WTC11 (cell line): ENCODE data around the gene CX3CL1.

Experiments
- ATF1 ChIP-seq: sonication (generic); formaldehyde crosslinking; IDR thresholded peaks from 2 replicates; pipeline ENCODE4 v1.8.1; 2023; ENCODE audit warnings: mild to moderate bottlenecking, moderate library complexity, missing genetic modification reagents
- CREM ChIP-seq: sonication (generic); formaldehyde crosslinking; IDR thresholded peaks from 2 replicates; pipeline ENCODE4 v1.8.1; 2022; ENCODE audit warnings: mild to moderate bottlenecking, missing genetic modification reagents, moderate library complexity
- ESRRA ChIP-seq: sonication (generic); formaldehyde crosslinking; IDR thresholded peaks from 2 replicates; pipeline ENCODE4 v1.8.1; 2022; ENCODE audit warnings: mild to moderate bottlenecking, missing genetic modification reagents, borderline replicate concordance
- NFE2L1 ChIP-seq: sonication (generic); formaldehyde crosslinking; IDR thresholded peaks from 2 replicates; pipeline ENCODE4 v1.8.1; 2023; ENCODE audit warnings: missing genetic modification reagents
- ZBTB21 ChIP-seq: sonication (generic); formaldehyde crosslinking; IDR thresholded peaks from 2 replicates; pipeline ENCODE4 v1.8.1; 2023; ENCODE audit warnings: mild to moderate bottlenecking, missing genetic modification reagents, borderline replicate concordance
- ZNF263 ChIP-seq: sonication (generic); formaldehyde crosslinking; IDR thresholded peaks from 2 replicates; pipeline ENCODE4 v1.8.1; 2022; ENCODE audit warnings: low read depth, mild to moderate bottlenecking, moderate library complexity, missing genetic modification reagents
- TF ChIP-seq, protein P1 (sequence below): fragments of 200-600 bp; IDR thresholded peaks from 2 replicates; pipeline ENCODE4 v1.8.0; 2022; ENCODE audit warnings: antibody characterized with exemption
- TF ChIP-seq, protein P2 (sequence below): sonication (generic); formaldehyde crosslinking; IDR thresholded peaks from 2 replicates; pipeline ENCODE4 v1.8.1; 2023; ENCODE audit warnings: mild to moderate bottlenecking, moderate library complexity, missing genetic modification reagents
- TF ChIP-seq, protein P3 (sequence below): sonication (generic); formaldehyde crosslinking; IDR thresholded peaks from 2 replicates; pipeline ENCODE4 v1.8.1; 2023; ENCODE audit warnings: mild to moderate bottlenecking, missing genetic modification reagents, borderline replicate concordance
- TF ChIP-seq, protein P4 (sequence below): sonication (generic); formaldehyde crosslinking; IDR thresholded peaks from 2 replicates; pipeline ENCODE4 v1.8.1; 2023; ENCODE audit warnings: mild to moderate bottlenecking, missing genetic modification reagents, moderate library complexity
- TF ChIP-seq, protein P5 (sequence below): sonication (generic); formaldehyde crosslinking; IDR thresholded peaks from 2 replicates; pipeline ENCODE4 v1.8.0; 2023; ENCODE audit warnings: missing genetic modification reagents, mild to moderate bottlenecking, borderline replicate concordance
- TF ChIP-seq, protein P6 (sequence below): sonication (generic); formaldehyde crosslinking; IDR thresholded peaks from 2 replicates; pipeline ENCODE4 v1.8.0; 2022; ENCODE audit warnings: mild to moderate bottlenecking, missing genetic modification reagents
- TF ChIP-seq, protein P7 (sequence below): sonication (generic); formaldehyde crosslinking; IDR thresholded peaks from 2 replicates; pipeline ENCODE4 v1.8.1; 2022; ENCODE audit warnings: low read depth, missing genetic modification reagents, borderline replicate concordance

DNA sequence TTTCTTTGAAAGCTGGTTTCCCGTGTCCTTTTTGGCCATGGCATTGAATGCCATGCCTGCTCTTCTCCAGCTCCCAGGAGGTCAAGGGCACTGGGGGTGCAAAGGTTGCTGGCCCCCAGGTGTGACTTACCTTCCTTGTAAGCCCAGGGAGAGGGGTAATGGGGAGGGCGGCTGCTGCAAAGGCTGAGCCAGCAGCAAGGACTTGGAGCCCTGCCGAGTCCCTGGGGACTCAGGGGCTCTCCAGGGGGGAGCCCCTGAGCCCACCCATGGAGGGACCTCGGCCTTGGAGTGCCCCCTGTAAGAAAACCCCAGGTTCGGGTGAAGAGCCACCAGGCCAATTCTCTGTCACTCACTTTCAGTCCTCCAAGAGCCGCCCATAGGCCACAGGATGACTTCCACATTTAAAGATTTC lies 19.6 kb upstream of the CX3CL1 start:
- TF ChIP-seq, protein P1, sequence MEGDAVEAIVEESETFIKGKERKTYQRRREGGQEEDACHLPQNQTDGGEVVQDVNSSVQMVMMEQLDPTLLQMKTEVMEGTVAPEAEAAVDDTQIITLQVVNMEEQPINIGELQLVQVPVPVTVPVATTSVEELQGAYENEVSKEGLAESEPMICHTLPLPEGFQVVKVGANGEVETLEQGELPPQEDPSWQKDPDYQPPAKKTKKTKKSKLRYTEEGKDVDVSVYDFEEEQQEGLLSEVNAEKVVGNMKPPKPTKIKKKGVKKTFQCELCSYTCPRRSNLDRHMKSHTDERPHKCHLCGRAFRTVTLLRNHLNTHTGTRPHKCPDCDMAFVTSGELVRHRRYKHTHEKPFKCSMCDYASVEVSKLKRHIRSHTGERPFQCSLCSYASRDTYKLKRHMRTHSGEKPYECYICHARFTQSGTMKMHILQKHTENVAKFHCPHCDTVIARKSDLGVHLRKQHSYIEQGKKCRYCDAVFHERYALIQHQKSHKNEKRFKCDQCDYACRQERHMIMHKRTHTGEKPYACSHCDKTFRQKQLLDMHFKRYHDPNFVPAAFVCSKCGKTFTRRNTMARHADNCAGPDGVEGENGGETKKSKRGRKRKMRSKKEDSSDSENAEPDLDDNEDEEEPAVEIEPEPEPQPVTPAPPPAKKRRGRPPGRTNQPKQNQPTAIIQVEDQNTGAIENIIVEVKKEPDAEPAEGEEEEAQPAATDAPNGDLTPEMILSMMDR, result no peak
- TF ChIP-seq, protein P2, sequence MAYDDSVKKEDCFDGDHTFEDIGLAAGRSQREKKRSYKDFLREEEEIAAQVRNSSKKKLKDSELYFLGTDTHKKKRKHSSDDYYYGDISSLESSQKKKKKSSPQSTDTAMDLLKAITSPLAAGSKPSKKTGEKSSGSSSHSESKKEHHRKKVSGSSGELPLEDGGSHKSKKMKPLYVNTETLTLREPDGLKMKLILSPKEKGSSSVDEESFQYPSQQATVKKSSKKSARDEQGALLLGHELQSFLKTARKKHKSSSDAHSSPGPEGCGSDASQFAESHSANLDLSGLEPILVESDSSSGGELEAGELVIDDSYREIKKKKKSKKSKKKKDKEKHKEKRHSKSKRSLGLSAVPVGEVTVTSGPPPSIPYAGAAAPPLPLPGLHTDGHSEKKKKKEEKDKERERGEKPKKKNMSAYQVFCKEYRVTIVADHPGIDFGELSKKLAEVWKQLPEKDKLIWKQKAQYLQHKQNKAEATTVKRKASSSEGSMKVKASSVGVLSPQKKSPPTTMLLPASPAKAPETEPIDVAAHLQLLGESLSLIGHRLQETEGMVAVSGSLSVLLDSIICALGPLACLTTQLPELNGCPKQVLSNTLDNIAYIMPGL (CRISPR knock-in tag), result no peak
- TF ChIP-seq, protein P3, sequence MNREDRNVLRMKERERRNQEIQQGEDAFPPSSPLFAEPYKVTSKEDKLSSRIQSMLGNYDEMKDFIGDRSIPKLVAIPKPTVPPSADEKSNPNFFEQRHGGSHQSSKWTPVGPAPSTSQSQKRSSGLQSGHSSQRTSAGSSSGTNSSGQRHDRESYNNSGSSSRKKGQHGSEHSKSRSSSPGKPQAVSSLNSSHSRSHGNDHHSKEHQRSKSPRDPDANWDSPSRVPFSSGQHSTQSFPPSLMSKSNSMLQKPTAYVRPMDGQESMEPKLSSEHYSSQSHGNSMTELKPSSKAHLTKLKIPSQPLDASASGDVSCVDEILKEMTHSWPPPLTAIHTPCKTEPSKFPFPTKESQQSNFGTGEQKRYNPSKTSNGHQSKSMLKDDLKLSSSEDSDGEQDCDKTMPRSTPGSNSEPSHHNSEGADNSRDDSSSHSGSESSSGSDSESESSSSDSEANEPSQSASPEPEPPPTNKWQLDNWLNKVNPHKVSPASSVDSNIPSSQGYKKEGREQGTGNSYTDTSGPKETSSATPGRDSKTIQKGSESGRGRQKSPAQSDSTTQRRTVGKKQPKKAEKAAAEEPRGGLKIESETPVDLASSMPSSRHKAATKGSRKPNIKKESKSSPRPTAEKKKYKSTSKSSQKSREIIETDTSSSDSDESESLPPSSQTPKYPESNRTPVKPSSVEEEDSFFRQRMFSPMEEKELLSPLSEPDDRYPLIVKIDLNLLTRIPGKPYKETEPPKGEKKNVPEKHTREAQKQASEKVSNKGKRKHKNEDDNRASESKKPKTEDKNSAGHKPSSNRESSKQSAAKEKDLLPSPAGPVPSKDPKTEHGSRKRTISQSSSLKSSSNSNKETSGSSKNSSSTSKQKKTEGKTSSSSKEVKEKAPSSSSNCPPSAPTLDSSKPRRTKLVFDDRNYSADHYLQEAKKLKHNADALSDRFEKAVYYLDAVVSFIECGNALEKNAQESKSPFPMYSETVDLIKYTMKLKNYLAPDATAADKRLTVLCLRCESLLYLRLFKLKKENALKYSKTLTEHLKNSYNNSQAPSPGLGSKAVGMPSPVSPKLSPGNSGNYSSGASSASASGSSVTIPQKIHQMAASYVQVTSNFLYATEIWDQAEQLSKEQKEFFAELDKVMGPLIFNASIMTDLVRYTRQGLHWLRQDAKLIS (CRISPR knock-in tag), result no peak
- TF ChIP-seq, protein P4, sequence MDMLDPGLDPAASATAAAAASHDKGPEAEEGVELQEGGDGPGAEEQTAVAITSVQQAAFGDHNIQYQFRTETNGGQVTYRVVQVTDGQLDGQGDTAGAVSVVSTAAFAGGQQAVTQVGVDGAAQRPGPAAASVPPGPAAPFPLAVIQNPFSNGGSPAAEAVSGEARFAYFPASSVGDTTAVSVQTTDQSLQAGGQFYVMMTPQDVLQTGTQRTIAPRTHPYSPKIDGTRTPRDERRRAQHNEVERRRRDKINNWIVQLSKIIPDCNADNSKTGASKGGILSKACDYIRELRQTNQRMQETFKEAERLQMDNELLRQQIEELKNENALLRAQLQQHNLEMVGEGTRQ (CRISPR knock-in tag), result no peak
- TF ChIP-seq NFE2L1 (CRISPR knock-in tag), result no peak
- no peak for TF ChIP-seq ATF1 (CRISPR knock-in tag)
- TF ChIP-seq, protein P5, sequence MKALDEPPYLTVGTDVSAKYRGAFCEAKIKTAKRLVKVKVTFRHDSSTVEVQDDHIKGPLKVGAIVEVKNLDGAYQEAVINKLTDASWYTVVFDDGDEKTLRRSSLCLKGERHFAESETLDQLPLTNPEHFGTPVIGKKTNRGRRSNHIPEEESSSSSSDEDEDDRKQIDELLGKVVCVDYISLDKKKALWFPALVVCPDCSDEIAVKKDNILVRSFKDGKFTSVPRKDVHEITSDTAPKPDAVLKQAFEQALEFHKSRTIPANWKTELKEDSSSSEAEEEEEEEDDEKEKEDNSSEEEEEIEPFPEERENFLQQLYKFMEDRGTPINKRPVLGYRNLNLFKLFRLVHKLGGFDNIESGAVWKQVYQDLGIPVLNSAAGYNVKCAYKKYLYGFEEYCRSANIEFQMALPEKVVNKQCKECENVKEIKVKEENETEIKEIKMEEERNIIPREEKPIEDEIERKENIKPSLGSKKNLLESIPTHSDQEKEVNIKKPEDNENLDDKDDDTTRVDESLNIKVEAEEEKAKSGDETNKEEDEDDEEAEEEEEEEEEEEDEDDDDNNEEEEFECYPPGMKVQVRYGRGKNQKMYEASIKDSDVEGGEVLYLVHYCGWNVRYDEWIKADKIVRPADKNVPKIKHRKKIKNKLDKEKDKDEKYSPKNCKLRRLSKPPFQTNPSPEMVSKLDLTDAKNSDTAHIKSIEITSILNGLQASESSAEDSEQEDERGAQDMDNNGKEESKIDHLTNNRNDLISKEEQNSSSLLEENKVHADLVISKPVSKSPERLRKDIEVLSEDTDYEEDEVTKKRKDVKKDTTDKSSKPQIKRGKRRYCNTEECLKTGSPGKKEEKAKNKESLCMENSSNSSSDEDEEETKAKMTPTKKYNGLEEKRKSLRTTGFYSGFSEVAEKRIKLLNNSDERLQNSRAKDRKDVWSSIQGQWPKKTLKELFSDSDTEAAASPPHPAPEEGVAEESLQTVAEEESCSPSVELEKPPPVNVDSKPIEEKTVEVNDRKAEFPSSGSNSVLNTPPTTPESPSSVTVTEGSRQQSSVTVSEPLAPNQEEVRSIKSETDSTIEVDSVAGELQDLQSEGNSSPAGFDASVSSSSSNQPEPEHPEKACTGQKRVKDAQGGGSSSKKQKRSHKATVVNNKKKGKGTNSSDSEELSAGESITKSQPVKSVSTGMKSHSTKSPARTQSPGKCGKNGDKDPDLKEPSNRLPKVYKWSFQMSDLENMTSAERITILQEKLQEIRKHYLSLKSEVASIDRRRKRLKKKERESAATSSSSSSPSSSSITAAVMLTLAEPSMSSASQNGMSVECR (CRISPR knock-in tag), result no peak
- TF ChIP-seq ZBTB21, result no peak
- TF ChIP-seq, protein P6, sequence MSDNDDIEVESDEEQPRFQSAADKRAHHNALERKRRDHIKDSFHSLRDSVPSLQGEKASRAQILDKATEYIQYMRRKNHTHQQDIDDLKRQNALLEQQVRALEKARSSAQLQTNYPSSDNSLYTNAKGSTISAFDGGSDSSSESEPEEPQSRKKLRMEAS (CRISPR knock-in tag), result no peak
- no peak for TF ChIP-seq CREM (CRISPR knock-in tag)
- TF ChIP-seq, protein P7, sequence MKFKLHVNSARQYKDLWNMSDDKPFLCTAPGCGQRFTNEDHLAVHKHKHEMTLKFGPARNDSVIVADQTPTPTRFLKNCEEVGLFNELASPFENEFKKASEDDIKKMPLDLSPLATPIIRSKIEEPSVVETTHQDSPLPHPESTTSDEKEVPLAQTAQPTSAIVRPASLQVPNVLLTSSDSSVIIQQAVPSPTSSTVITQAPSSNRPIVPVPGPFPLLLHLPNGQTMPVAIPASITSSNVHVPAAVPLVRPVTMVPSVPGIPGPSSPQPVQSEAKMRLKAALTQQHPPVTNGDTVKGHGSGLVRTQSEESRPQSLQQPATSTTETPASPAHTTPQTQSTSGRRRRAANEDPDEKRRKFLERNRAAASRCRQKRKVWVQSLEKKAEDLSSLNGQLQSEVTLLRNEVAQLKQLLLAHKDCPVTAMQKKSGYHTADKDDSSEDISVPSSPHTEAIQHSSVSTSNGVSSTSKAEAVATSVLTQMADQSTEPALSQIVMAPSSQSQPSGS (CRISPR knock-in tag), result no peak
- TF ChIP-seq ESRRA (CRISPR knock-in tag), result no peak
- TF ChIP-seq ZNF263 (CRISPR knock-in tag), result no peak
